NAMALWA (cell line): ENCODE results near the gene SKP1.
A peak's percentile ranks its signal among the peaks of the same experiment; 100 is the strongest.
"Not testable (repeated sequence)": the region's sequence is repeated elsewhere in the genome, so short reads cannot be mapped to it uniquely, and the experiment has no call there.

ENCODE experiments used
- DNase-seq: peaks from one replicate; pipeline ENCODE4 v3.0.0-alpha.2; 2015; ENCODE audit warnings: low spot score

SKP1 gene

GRCh38 chr5:134176511-134177368, at the start of gene SKP1:
Gene SKP1, minus strand, starts transcription at chr5:134176950. Its CDS starts 2,928 bp downstream, at chr5:134174022.
- peak; percentile 90 for DNase-seq

GRCh38 chr5:134225780-134226440, 49.2 kb upstream of the SKP1 start, which contains the start of gene PPP2CA:
Gene PPP2CA, minus strand, starts transcription at chr5:134226073. Its CDS starts 212 bp downstream, at chr5:134225861.
- peak; percentile 98 for DNase-seq

GRCh38 chr5:134224888-134225779, 48.4 kb upstream of the SKP1 start:
- peak; percentile 80 for DNase-seq

GRCh38 chr5:134223406-134224248, 46.9 kb upstream of the SKP1 start:
- peak; percentile 26 for DNase-seq

- not testable (repeated sequence) for DNase-seq
These were observed 44.9 kb upstream of the SKP1 start for GRCh38 chr5:134221690-134222089.

- DNase-seq, result no peak
These were observed 39.0 kb upstream of the SKP1 start for GRCh38 chr5:134215757-134216156.

GRCh38 chr5:134211263-134212031, 34.7 kb upstream of the SKP1 start:
- not testable (repeated sequence) for DNase-seq

GRCh38 chr5:134209477-134210245, 32.9 kb upstream of the SKP1 start:
- DNase-seq, result no peak

- DNase-seq, result no peak
These were observed 30.9 kb upstream of the SKP1 start for GRCh38 chr5:134207696-134208095.

- DNase-seq, result no peak
These were observed 29.9 kb upstream of the SKP1 start for GRCh38 chr5:134206627-134207160.

GRCh38 chr5:134204575-134204974, 27.8 kb upstream of the SKP1 start:
- DNase-seq, result no peak

- no peak for DNase-seq
These were observed 26.9 kb upstream of the SKP1 start for GRCh38 chr5:134203630-134204029.

- no peak for DNase-seq
These were observed 18.9 kb upstream of the SKP1 start for GRCh38 chr5:134195666-134196065.

GRCh38 chr5:134189031-134189430, 12.3 kb upstream of the SKP1 start:
- DNase-seq, result no peak

- DNase-seq, result peak; percentile 44
These were observed 11.3 kb upstream of the SKP1 start for GRCh38 chr5:134188092-134188491.

GRCh38 chr5:134184155-134185135, 7.7 kb upstream of the SKP1 start:
- DNase-seq, result peak; percentile 86

- DNase-seq, result no peak
These were observed 6.7 kb upstream of the SKP1 start for GRCh38 chr5:134183481-134183880.

GRCh38 chr5:134178096-134178419, 1.3 kb upstream of the SKP1 start:
- peak; percentile 32 for DNase-seq
